SU-DHL-6 (cell line): ENCODE results near the gene PEX6.

ENCODE experiments used
- H2AFZ ChIP-seq: fragments of 200-600 bp; sonication (generic); 2 replicates; pipeline ENCODE4 v1.6.1; 2014; ENCODE audit warnings: low read depth, mild to moderate bottlenecking, moderate library complexity, mixed read lengths, antibody characterized with exemption, low read length; ENCODE audit not compliant: severe bottlenecking
- H3F3A ChIP-seq: fragments of 200-600 bp; shearing (Covaris generic); 2 replicates; pipeline ENCODE4 v1.6.0; 2016; ENCODE audit warnings: antibody characterized with exemption, mild to moderate bottlenecking; ENCODE audit not compliant: insufficient read depth
- H3K27ac ChIP-seq: fragments of 200-600 bp; sonication (generic); 2 replicates; pipeline ENCODE4 v1.5.1; 2016; ENCODE audit warnings: low read depth, mild to moderate bottlenecking, low read length, moderate library complexity, mixed read lengths
- H3K27me3 ChIP-seq: fragments of 200-600 bp; sonication (generic), shearing (Covaris generic); 2 replicates; pipeline ENCODE4 v1.6.0; 2014; ENCODE audit warnings: mild to moderate bottlenecking, low read length
- H3K36me3 ChIP-seq: fragments of 200-600 bp; sonication (generic); 2 replicates; pipeline ENCODE4 v1.6.1; 2014; ENCODE audit warnings: mild to moderate bottlenecking, low read length, mixed read lengths
- H3K4me2 ChIP-seq: fragments of 300-600, 200-600 bp; shearing (Covaris generic), sonication (generic); 2 replicates; pipeline ENCODE4 v1.6.0; 2014; ENCODE audit warnings: low read length, low read depth, mild to moderate bottlenecking; ENCODE audit not compliant: poor library complexity, severe bottlenecking
- H3K4me3 ChIP-seq: fragments of 200-600 bp; sonication (generic); 2 replicates; pipeline ENCODE4 v1.5.1; 2014; ENCODE audit warnings: antibody characterized with exemption, low read length, mild to moderate bottlenecking, mixed read lengths; ENCODE audit not compliant: insufficient read depth, poor library complexity, severe bottlenecking
- H3K79me2 ChIP-seq: fragments of 200-600 bp; sonication (generic); 2 replicates; pipeline ENCODE4 v1.6.1; 2014; ENCODE audit warnings: mild to moderate bottlenecking, low read length, moderate library complexity; ENCODE audit not compliant: insufficient read depth
- H3K9ac ChIP-seq: fragments of 200-600 bp; sonication (generic); 2 replicates; pipeline ENCODE4 v1.7.0; 2014; ENCODE audit warnings: mild to moderate bottlenecking, low read length
- H3K9me2 ChIP-seq: fragments of 200-600 bp; sonication (generic); replicated peaks from 2 replicates; pipeline ENCODE4 v1.6.1; 2014; ENCODE audit warnings: low read length; ENCODE audit not compliant: insufficient read depth
- H3K9me3 ChIP-seq: fragments of 200-600 bp; sonication (generic); 2 replicates; pipeline ENCODE4 v1.6.1; 2014; ENCODE audit warnings: low read length, mixed read lengths; ENCODE audit not compliant: insufficient read depth
- H4K20me1 ChIP-seq: fragments of 200-600 bp; sonication (generic); 2 replicates; pipeline ENCODE4 v1.6.1; 2014; ENCODE audit warnings: low read depth, mild to moderate bottlenecking, antibody characterized with exemption, low read length, moderate library complexity, mixed read lengths
- CTCF ChIP-seq: fragments of 200-600 bp; sonication (generic); IDR thresholded peaks from one replicate; pipeline ENCODE4 v1.5.1; 2017; ENCODE audit warnings: antibody characterized with exemption, mild to moderate bottlenecking, low read length, moderate library complexity; ENCODE audit not compliant: insufficient read depth, poor library complexity, severe bottlenecking
- EZH2phosphoT487 ChIP-seq: fragments of 200-600 bp; sonication (generic), shearing (Covaris generic); conservative IDR thresholded peaks from 2 replicates; pipeline ENCODE4 v1.6.1; 2018; ENCODE audit warnings: mild to moderate bottlenecking, antibody characterized with exemption, low read length, moderate library complexity, mixed read lengths

PEX6 gene

GRCh38 chr6:42969934-42970333, 9.0 kb downstream of the PEX6 start:
- Histone ChIP-seq H3K9me3 (no peaks in the 10 kb centered on the region), H3K79me2 (peaks cover 1% of the 10 kb centered on the region; the same call in 1 of the 2 replicates)

GRCh38 chr6:42969431-42969830, 9.6 kb downstream of the PEX6 start:
- TF ChIP-seq CTCF (no peak), EZH2phosphoT487 (no peak)
- no peak overlapping the region for H3K4me2 ChIP-seq
- no peaks in the 10 kb centered on the region for H3K27me3 ChIP-seq
- H3K9me3 ChIP-seq: no peaks in the 10 kb centered on the region
- no peaks in the 10 kb centered on the region for H3K36me3 ChIP-seq
- no peaks in the 10 kb centered on the region for H3K79me2 ChIP-seq
- no peaks in the 10 kb centered on the region for H4K20me1 ChIP-seq
- no peak overlapping the region for H3K4me3 ChIP-seq
- no peak overlapping the region for H3K27ac ChIP-seq
- H3K9me2 ChIP-seq: no peaks in the 10 kb centered on the region
- no peaks in the 10 kb centered on the region for H3F3A ChIP-seq
- no peak overlapping the region for H3K9ac ChIP-seq
- H2AFZ ChIP-seq: no peak overlapping the region

More at GRCh38 chr6:42969934-42970333, 9.0 kb downstream of the PEX6 start:
- Histone ChIP-seq H3K9ac (no peak overlapping the region), H3K4me3 (no peak overlapping the region), H3K27ac (no peak overlapping the region), H2AFZ (no peak overlapping the region), H3K36me3 (no peaks in the 10 kb centered on the region), H3F3A (no peaks in the 10 kb centered on the region), H3K27me3 (no peaks in the 10 kb centered on the region), H3K4me2 (no peak overlapping the region), H3K9me2 (no peaks in the 10 kb centered on the region), H4K20me1 (no peaks in the 10 kb centered on the region)
- no peak for TF ChIP-seq CTCF
- TF ChIP-seq EZH2phosphoT487: no peak

- Histone ChIP-seq H3K27ac (no peak overlapping the region), H2AFZ (no peak overlapping the region), H4K20me1 (no peaks in the 10 kb centered on the region), H3K36me3 (no peaks in the 10 kb centered on the region), H3K9me2 (no peaks in the 10 kb centered on the region), H3F3A (no peaks in the 10 kb centered on the region), H3K9me3 (no peaks in the 10 kb centered on the region), H3K79me2 (no peaks in the 10 kb centered on the region), H3K9ac (no peak overlapping the region), H3K4me3 (no peak overlapping the region), H3K27me3 (no peaks in the 10 kb centered on the region), H3K4me2 (no peak overlapping the region)
- no peak for TF ChIP-seq EZH2phosphoT487
- no peak for TF ChIP-seq CTCF
These were observed 10.2 kb downstream of the PEX6 start for GRCh38 chr6:42968783-42969182.
